ENCODE results near the gene SLC22A31. TPM values are rescaled to one million over a fixed set of nuclear protein-coding genes. Genes with fewer than 3 reads are reported as not detected.
A peak's percentile ranks its signal among the peaks of the same experiment; 100 is the strongest.

SLC22A31 gene
- polyA plus RNA-seq, 3 donors, result 0.11 to 0.37 (median 0.24) TPM

DNA sequence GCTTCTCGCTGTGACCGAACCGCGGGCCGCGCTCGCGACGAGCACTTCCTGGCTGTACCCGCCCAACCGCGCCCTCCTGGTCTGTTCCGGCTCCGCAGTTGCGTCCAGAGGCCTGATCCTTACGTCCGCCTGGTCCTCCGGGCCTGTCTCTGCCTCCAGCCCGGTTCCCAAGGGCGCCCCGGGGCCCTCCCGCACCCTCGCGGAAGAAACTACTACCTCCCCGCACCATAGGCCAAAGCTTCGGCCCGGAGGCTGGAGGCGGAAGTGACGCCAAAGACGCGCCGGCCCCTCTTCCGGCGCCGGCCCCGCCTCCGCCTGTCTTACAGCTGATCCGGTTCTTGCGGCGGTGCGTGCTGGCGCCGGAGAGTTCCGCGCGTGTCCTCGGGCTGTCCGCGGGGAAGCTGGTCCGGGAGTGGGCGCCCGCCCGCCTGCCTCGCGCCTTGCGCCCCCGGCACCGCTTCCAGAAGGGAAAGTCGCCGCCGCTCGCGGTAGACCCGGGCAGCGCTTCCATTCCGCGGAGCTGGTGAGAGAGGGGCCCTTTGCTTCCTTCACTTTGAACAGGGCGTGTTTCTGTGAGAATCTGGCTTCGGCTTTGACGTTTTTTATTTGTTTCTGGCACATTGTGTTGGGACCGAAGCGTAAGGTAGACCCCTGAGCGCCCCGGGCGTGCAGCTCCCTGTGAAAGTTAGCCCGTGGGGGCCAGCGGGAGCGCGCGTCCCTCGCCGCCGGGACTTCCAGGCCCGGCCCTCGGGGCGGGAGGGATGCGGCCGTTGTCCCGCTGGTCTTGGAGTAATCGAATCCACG is 17.3 kb upstream of the SLC22A31 start, which contains the start of gene ZNF778:
Gene ZNF778, plus strand, starts transcription at position 316 of the 804 bp plus-strand sequence. CDS start 3,425 bp downstream, outside the sequence.
- DNase-seq (ENCODE audit: low read depth in 3 of 3, low spot score in 2 of 3), result peak in 1 of 3 donors; percentile 69

DNA sequence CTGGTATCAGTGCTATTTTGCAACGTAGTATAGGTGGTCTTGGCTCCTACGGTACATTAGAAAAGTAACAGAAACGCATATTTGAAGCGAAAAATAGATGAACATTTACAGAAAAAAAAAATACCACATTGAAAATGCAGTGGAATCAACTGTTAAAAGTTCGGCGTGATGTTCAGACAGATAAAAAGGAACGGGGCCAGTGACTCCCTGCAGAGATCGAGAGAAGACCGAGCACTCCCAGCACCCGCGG is 16.7 kb upstream of the SLC22A31 start:
- no peak for DNase-seq (ENCODE audit: low read depth in 3 of 3, low spot score in 2 of 3)

DNA sequence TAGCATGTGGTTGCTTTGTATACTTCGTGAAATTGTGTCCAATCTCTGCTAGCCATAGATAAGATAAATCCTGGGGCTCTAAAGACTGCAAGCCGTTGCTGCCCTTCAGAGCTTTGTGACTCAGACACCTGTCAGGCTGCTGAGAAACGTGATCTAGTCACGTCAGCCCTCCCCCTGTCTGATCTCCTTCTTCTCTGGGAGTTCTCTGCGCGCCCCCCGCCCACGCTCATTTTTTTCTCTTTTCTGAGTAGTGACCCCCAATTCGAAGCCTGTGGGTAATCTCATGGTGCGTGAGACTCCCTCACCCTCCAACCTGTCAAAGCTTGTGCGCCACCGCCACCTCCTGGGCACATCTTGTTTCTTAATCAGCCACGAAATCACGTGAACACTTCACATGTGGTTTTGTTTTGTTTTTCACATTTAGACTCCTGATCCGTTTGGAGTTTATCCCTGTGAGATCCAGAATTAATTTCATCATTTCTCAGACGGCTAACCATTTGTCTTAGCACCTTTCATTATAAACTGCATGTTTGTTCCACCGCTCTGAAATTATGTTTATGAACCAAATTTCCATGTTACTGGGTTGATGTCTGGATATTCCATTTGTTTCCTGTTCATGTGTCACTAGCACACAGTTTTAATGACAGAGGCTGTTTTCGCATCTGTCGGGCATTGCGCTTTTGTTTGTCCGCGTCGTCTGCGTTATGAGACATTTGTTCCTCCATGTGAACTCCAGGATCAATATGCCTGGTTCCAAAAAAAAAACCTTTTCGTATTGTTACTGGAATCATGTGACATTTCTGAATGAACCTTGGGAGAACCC is 16.2 kb upstream of the SLC22A31 start:
- DNase-seq (ENCODE audit: low read depth in 3 of 3, low spot score in 2 of 3), result peak in 1 of 3 donors; percentile 59

DNA sequence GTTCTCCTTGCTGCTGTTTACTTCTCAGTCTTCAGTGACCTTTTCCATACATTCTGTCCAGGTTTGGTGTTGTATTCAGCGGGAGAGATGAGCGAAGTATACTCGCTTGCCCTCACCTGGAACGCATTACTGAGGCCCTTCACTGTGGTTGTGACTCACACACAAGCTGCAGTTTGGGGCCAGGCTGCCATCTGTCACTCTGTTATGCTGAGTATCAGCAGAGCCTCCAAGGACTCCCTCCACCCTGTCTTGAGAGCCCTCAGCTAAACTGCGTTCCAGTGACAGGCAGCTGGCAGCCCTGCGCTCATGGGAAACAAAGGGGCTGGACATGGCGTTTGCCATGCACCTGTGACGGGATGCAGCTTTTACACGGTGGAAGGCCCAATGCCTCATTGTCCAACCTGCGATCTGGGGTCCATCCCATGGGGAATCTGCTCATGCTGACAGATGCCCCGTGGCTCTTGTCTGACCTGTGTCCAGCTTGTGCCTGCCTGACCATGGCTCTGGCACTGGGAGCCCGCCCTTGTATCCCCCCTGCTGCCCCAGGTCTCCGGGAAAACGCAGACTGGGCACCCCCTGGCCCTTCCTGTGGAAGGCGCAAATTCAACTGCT is 10.7 kb upstream of the SLC22A31 start:
- no peak for DNase-seq (ENCODE audit: low read depth in 3 of 3, low spot score in 2 of 3)

DNA sequence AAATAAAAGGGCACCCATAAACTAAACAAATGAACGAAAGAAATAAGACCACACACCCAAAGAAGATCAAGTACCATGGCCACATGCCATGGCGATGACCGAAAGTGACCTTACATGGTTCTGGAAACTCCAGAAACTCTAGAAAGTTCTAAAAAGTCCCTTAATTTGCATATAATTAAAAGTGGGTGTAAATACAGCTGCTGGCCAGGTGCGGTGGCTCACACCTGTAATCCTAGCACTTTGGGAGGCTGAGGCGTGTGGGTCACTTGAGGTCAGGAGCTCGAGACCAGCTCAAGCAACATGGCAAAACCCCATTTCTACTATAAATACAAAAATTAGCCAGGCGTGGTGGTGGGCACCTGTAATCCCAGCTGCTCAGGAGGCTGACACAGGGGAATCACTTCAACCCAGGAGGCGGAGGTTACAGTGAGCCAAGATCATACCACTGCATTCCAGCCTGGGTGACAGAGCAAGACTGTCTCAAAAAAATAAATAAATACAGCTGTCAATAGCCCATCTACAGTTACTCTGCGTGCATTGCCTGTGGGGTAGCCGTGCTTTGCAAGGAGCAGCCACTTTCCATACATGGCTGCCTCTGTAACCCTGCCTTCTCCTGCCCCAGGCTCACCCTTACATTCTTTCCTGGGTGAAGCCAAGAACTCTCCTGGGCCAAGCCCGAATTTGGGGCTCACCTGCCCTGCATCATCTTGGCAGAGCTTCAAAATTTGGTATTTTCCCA is 10.0 kb upstream of the SLC22A31 start:
- no peak for DNase-seq (ENCODE audit: low read depth in 3 of 3, low spot score in 2 of 3)

DNA sequence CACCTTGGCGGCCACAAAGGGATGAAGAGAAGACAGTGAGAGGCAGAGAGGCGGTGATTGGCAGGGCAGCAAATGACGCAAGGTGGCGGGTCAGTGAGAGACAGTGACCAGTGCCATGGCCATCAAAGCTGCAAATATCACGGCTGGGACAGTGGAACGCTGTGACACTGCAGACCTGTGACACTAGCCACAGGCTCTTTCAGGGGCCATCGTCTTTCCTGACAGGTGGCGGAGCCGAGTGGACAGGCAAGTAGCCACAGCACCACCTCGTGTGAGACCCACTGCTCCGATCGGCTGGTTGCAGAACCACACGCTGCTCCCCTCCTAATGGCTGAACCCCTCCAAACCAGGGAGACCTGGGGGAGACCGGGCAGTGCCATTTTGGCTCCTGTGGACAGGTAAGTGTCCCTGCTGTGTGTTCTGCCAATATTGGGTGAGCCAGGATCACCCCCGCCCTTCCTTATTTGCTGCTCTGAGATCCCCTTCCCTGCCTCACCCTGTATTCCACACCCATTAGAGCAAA is 9.2 kb upstream of the SLC22A31 start:
- DNase-seq (ENCODE audit: low read depth in 3 of 3, low spot score in 2 of 3), result no peak

DNA sequence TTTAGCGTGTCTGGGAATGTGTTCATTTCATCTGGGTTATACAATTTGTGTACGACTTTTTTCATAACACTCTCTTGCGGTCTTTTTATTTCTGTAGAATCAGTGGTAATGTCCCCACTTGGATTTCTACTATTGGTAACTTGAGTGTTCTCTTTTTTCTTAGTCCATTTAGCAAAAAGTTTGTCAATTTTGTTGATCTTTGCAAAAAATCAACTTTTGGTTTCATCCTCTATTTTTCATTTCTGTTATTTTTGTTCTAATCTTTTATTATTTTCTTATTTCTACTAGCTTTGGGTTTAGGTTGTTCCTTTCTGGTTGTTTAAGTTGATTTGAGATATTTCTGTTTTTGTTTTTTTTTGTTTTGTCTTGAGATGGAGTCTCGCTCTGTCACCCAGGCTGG is 7.7 kb upstream of the SLC22A31 start:
- no peak for DNase-seq (ENCODE audit: low read depth in 3 of 3, low spot score in 2 of 3)

DNA sequence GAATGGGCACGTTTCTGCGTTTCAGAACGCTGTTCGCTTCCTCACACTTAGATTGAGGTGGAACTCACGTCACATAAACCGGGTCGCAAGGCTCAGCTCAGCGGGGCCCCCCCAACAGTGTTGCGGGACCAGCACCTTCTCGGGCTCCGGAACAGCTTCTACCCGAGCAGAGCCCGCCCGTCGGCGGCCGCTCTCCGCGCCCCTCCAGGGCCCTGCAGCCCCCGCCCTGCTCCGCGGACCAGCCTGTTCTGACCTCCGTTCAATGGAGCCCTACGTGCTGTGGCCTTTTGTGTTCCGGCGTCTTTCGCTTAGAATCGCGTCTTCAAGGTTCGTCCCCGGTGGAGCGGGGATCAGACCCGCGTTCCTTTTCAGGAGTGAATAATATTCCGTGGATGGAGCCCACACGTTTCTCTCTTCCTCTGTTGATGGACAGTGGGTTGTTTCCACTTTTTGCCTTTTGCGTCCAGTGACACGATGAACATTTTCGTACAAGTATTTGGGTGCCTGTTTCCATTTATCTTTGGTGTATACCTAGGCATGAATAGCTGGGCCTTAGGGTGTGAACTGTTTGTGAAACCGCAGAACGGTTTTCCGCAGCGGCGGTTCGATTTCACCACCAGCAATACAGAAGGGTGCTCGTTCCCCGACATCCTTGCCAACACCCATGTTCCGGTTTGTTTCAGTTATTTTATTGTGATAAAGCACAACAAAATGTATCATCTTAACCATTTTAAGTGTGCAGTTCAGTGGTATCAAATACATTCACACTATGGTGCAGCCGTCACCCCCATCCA is 2.3 kb upstream of the SLC22A31 start:
- no peak for DNase-seq (ENCODE audit: low read depth in 3 of 3, low spot score in 2 of 3)

DNA sequence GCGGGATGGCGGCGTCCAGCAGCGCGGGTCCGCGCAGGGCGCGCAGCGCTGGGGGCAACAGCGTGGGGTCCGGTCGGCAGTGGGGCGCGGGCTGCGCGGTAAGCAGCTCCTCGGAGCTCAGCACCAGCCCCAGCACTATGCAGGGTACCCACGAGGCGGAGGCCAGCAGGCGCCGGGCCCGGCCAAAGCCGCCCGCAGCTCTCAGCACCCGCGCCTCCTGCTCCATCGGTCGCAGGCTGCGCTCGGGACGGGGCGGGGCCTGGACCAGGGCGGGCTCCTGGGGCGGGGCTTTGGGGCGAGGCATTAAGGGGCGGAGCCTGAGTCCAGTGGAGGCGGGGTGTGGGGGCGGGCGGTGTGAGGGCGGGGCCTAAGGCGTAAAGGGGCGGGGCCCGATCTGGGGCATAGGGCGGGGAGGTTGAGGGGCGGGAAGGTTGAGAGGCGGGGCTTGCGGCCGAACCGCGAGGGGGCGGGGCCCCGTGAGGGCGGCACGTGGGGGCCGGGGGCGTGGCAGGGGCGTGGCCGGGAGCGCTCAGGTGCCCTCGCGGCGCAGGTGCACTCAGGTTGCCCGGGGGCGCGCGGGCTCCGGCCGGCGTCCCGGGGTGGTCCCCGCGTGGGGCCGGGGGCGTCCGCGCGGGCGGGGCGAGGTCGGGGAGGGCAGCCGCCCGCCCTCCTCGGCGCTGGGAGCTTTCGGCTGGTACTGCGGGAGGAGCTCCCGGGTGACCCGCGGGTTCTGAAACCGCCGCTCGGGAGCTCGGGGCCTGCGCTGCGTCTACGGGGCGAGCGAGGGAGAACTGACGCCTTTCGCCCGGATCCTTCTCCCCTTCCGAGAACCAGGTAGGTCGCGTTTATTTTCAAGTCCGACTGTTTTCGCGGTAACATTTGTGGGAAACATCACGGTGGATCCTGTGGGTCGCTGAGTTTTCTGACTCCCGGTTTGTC is 1.4 kb upstream of the SLC22A31 start:
- no peak for DNase-seq (ENCODE audit: low read depth in 3 of 3, low spot score in 2 of 3)

DNA sequence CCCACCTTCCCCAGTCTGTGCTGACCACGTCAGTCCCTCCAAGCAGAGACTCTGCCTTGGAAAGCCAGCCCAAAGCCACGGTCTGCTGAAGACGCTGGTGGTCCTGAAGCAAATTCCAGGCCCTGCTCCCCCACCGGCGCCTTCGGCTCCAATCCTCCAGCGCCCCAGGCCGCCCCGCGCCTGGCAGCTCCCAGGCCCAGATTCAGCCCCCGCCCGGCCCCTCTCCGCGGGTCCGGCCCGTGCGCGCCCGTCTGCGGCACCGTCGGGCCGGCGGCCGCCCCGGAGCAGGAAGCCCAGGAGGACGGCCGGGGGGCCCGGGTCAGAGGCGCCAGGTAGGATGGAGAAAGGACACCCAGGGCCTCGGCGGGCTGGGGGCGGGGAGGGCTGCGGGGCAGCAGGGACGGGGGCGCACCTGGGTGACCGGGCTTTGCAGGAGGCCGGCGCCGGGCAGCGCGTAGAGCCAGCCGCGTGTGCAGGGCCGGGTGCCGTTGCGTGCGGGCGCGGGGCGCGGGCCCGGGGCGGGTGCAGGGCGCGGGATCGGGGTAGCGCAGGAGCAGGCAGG is 594 bp upstream of the SLC22A31 start:
- DNase-seq (ENCODE audit: low read depth in 3 of 3, low spot score in 2 of 3), result no peak

DNA sequence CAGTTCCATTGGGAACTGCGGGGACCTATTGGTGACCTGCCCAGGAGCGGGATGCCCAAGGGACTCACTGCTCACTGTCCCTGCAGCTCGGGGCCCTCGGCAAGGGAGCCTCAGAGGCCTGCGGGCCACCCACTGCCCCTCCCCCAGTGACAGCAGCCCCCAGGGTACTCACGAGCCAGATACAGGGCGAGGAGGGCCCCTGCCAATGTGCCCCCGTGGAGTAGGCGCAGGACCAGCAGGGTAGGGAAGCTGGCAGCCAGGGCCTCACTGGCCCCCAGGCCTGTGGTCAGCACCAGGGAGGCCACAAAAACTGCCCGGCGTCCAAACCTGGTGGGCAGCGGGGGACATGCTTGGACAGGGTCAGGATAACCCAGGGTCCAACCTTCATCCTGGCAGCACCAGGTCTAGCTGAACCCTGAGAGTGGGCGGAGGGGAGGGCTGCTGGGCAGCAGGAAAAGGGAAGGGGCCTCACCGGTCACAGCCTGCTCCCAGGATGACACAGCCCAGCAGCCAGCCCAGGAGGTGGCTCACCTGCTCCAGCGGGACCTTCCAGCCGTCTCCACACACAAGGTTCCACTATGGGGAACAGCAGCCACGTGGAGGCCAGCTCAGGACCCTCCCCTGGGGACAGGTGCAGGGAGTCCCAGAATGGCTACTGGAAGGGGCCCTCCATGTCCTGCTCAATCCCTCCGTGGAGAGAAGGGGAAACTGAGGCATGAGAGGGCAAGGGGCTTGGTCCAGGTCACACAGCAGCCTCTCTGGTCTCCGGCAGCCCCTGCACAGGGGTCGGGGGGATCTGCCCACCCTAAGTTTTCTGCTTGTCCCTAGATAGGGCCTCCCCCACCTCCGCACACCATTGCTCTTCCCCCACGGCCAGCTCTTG is 855 bp downstream of the SLC22A31 start:
- no peak for DNase-seq (ENCODE audit: low read depth in 3 of 3, low spot score in 2 of 3)

DNA sequence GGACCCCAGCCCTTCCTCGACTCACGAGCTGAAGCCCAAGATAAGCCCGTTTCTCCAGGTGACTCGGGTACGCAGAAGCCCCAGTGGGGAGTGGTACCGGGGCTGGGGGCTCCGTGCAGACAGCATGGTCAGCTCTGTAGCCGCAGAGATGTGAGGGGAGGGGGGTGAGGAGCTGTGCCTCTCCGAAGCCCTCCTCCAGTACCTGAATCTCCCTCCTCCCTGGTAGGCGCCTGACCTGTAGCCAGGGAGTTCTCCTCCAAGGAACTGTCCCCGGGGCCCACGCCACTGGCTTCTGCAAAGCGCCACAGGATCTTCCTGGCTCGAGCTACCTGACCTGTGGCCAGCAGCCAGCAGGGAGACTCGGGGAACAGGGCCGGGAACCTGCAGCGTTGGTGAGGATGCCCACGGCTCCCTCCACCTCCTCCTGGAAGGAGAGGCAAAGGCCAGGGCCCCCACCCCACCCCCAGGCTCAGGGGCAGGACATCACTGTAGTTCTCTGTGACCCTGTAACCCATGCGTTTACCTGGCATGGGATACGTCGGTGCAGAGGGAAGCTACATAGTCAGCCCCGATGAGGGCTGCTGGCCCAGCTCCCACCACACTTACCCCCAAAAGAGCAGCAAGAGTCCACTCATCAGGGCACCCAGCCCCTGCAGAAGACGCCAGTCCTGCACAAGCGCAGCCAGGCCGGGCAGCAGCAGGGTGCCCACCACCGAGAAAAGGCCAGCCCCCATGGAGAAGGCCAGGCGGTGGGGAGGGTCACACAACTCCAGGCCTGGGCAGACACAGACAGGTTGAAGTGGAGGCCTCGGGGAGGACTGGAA is 1.7 kb downstream of the SLC22A31 start:
- DNase-seq (ENCODE audit: low read depth in 3 of 3, low spot score in 2 of 3), result no peak

DNA sequence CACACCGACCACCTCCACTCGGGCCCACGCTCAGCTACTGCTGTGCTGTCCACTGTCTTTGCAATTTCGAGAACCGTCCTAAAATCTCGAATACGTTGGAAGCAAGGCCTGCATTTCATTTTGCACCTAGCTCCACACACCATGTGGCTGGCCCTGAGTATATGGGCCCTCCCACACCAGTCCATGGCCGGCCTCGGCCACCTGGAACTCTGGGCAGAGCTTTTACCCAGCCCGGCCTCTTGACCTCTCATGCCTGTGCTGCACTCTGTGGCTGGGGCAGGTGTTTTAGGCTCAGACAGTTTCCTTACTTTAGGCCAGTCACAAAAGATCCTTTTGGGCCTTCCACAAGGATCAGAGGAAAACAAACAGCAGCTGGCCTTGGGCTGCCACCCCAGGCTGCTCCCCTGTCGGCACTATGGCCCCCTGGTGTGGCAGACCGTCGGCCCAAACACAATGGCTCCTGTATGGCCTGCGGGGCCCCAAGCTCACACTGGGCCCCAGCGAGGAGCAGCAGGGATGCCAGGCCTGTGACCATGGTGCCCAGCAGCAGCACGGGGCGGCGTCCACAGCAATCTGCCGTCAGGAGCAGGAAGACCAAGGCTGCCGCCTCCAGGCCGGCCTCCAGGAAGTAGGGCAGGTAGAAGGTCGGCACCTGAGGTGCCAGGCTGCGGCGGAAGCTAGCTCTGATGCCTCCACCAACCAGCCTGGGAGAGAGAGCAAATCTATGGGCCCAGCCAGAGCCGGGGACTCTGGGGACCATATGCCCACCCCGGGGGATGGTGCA is 2.5 kb downstream of the SLC22A31 start:
- DNase-seq (ENCODE audit: low read depth in 3 of 3, low spot score in 2 of 3), result no peak

DNA sequence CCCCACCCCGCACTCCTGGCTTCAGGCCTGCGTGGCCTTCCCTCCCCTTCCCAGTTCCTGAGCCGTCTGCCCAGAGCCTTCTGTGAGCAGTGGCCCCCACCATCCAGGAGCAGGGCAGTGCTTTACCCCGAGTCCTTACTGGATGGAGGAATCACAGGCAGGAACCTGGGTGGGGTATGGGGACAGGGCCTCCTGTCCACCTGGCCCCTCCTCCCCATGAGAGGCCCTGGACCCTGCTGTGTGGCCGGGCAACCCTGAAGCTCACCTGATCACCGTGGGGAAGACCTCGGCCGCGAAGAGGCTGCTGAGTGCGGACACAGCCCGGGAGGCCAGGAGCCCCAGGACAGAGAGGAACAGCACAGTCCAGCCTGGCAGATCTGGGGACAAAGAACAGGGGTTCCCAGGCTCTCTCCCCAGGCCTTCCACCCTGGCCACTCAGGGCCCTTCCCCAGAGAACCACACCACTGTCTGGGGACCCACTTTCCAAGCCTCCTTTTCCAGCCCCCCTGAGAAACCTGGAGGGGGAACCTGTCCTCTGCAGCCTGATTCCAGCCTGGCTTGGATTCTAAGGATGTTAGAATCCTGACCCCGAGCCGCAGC is 3.2 kb downstream of the SLC22A31 start:
- no peak for DNase-seq (ENCODE audit: low read depth in 3 of 3, low spot score in 2 of 3)

DNA sequence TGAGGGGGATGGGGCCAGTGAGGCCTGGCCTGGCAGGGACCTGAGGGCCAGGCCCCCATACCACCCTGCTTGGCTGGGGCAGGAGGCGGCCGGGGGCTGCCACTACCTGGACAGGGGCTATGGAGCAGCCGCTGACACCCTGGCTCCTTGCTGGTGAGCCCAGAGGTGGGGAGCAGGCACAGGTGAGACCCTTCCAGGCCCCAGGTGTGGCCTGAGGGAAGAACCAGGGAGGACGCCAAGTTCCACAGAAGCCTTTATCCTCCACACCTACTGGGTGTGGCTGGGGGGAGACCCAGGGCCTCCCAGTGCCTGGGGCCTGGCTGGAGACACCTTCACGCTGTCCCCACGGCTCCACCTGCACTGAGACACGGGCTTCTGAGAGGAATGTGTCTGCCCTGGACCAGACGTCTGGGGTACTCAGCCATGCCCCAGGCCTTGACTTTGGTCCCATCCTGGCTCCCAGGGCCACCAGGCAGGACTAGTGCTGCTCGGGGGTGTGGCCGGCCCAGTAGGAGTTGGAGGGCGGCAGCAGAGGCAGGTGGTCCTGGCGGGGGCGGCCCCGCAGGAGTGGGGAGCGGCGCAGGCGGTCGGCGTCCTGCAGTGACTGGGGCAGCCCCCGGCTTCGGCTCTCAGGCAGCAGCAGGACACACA is 4.7 kb downstream of the SLC22A31 start:
- DNase-seq (ENCODE audit: low read depth in 3 of 3, low spot score in 2 of 3), result no peak

All from right renal cortex interstitium (tissue), 3 donors.